GOT3 (cell line): ENCODE measurements around the gene PRLH.
"Not testable (repeated sequence)": the region's sequence is repeated elsewhere in the genome, so short reads cannot be mapped to it uniquely, and the experiment has no call there.

ENCODE experiments used
- DNase-seq: peaks from one replicate; lab custom pipeline; 2025; ENCODE audit warnings: mixed read lengths; lab: John Stamatoyannopoulos, UW

PRLH gene

DNA sequence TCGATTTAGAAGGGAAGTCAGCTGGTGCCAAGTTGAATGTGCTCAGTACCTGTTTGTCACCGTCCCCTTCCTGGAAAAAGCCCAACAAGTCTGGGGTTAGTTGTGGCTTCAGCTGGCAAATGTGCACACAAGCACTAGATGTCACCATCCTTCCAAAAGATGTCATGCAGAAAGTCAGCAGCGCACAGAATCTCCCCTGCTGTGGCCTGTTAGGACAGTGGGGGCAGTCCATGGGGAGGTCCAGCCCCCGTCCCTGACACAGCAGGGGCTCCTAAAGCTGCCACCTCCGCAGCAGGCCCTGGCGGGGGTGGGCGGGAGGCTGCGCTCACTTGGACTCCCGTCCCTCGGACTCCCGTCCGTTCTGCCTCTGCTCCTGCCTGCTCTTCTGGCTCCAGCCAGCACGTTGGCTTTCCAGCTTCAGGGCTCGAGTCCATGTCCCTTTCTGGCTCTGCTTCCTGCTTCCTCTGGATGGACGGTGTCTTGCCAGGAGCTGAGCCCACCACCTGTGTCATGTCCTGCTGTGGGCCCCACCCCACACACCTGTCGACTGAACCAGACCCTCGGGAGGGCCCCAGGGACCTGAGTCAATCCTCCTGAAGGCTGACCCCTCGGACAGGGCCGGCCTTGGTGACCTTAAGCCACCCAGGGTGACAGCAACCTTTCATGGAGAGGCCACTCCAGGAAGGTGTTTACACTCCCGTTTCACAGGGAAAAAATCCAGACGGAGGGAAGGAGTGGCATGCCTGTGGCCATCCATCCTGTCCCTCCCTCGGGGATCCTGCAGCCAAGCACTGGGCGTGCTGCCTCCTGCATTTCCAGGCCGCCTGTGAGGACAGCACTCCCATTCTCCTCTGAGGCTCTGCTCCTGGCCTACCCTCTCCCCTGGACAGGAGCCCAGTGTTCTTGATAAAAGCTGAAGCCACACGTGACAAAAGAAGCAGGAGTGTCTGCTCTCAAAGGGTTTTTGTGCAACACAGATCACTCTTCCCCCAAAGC is 15.7 kb downstream of the PRLH start:
- DNase-seq, result no peak

DNA sequence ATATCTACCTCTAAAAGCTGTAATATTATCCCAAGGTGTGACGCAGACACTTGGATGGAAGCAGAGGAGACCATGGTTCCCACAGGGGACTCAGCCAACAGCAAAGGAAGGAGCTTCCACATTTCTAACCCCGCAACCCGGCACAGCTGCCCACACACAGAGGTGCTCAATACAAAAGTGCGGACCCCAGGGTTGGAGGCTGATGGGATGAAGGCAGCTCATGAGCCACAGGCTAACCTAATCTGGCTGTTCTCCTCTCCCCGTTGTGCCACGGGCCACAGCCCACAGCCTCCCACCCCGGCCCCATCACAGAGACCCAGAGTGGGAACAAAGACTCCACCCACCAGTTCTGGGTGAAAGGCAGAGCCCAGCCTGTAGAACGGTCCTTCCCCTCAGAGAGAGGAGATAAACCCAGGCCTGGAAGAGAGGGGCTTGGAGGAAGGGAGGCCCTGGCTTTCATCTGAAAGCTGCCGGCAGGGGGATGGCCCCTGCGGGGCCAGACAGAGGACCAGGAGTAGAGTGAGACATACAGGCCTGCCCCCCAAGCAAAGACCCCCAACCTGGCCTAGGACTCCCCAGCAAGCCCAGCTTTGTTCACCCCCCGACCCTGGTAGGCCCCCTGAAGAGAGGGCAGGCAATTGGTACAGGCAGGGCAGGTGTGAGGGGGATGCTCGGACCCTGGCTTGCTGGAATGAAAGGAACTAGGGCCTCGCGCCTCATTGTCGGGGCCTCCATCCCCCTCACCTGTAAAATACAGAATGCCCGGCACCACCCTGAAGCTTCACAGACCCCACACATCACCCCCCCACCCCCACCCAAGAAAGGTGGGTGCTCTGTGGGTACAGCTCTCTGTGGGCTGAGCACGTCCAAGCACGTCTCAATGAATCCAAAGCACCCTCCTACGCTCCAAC is 17.3 kb downstream of the PRLH start:
- DNase-seq, result no peak

DNA sequence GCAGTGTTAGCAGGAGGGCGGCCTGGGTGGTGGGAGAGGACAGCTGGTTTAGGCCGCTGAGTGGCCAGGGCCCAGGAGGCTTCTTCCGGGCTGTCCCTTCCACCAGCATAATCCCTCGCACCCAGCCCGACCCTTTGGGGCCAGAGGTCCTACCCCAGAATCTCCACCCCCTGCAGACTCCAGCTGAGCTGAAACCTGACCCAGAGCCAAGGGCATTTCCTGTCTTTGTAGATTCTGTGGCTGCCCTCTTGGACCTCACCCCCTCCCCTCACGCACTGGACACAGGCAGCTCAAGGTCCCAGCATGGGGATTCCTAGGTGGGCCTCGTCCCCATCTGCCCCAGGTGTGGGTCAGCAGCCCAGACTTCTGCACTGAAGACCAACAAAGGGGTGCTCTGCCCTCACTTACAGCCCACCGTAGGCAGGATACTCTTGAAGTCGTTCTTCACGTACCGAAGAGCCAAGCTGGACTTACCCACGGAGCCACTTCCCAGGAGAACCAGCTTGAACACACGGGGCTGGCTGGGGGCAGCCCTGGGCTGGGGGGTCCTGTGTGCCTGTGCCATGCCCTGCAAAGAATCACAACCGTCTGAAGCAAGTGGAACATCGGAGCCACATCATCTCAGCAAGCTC is 19.3 kb downstream of the PRLH start:
- no peak for DNase-seq

DNA sequence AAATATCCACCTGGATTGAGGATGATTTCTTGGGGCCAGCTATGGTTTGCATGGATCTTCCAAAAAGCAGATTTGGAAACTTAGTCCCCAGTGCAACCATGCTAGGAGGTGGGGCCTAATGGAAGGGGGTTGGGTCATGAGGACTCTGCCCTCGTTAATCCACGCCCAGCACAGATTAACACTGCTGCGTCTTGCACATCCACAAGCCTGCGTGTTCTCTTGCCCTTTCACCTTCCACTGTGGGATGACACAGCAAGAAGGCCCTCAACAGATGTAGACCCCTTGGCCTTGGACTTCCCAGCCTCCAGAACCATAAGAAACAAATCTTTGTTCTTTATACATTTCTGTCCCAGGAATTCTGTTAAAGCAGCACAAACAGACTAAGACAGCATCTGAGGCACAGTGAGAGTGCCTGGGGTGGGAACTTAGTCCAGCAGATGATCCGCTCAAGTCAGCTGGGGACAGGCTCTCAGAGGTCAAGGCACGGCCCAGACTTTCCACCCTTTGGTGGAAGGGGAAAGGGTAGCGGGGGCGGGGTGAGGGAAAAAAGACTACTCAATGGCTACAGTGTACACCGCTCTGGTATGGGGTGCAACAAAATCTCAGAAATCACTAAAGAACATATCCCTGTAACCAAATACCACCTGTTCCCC is 21.8 kb downstream of the PRLH start:
- no peak for DNase-seq

DNA sequence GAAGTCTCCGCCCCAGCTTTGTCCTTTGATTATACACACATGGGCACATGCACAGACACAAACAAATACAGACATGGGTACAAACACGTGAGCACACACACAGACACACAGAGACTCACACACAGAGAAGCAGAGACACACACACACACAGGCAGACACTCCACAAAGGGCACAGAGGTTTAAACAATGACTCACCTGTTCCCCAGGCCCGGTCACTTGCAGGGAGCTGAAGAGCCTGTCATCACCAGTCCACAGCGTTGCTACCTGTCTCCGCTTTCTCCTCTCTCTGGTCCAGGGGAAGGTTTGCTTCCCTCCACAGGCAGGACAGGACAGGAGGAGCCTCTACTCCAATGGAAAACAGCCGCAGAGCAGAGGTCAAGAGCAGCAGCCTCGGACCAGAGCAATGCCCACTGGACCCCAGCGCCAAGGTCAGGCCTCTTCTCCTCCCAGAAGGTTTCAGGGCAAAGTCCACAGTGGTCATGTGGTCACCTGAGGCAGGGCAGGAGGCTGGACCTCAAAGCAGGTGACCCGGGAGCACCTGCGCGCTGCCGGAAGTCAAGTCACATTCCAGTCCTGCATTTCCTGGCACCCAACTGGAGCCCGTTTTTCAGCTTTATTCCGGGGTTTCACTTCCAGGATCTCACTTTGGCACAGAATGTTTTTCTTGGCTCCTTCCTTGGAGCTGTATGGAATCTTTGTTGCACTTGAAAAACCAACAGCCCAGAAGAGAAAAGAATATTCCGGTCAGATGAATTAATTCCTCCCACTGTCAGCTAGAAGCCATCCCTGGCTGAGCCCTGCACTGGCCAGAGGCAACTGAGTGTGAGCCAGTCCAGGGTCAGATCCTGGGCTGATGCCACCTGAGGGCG is 24.1 kb downstream of the PRLH start, which contains the start of gene RAB17:
Gene RAB17, minus strand, starts transcription at position 463 of the 869 bp plus-strand sequence. CDS start 4,580 bp downstream, outside the sequence.
- DNase-seq, result no peak

DNA sequence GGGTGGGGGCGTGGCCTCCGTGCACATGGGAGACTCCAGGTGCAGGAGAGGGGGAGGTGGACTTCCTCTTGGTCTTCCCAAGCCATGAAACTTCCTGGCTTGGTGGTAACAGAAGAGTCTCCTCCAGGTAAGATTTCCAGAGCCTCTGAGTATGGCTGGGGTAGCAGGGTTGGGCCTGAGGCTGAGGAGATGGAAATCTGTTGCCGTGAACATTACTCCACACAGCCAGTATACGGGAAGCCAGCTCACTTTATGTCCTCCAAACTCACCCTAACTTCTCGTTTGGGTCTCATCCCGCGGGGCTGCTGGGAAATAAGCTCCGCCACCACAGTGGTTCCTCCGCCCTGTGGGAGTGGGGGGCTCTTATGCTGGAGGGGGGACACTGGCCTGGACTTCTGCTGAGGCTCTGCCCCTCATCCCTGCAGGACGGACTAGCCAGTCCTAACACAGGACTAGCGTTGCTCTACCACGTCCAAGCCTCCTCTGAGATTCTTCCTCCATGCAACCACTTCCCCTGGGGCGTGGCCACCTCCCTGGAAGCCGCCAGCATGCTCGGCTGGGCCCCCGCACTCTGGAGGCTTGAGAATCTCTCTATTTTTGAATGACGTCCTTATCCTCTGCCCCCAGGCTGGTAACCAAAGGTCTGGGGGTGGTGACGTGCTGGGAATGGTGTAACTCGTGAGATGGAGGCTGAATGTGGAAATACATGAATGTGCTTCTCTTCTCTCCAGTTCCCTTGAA is 24.9 kb downstream of the PRLH start:
- DNase-seq, result no peak

DNA sequence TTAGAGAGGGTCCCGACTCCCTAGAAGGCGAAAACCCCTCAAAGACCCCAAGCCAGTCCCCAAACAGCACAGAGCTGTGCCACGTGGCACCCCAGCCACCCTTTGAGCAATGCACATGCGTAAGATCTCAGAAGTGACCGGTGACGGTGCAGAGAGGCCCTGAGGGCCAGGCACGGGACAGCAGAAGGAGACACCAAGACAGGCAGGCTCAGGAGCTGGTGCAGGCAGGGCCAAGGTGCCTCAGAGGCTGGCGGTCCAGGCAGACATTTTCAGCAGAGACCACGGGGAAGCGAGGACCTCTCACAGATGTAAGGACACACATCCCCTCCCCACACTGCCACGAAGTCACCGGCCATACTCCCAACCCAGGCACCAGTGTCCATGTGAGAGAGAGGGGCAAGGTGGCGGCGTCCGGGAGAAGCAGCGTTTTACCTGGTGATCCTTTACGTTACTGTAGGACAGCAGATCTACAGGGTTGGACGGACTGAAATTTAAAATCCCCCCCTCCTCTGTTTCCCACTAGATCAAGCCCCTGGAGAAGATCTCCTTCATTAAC is 26.1 kb downstream of the PRLH start:
- DNase-seq, result no peak

DNA sequence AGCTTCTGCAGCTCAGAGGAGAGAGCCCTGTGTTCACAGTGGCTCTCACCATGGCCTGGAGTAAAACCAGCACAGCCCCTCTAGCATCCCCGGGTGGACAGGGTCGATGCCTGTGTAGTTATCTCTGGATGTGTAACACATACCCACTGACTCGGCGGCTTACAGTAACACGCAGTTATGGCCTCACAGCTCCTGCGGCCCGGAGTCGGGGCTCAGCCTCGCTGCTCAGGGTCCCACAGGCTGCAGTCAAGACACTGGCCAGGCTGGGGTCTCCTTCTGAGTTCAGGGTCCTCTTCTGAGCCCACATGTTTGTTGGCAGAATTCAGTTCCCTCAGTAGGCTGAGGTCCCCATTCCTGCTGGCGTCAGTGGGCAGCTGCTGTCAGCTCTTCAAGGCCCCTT is 26.7 kb downstream of the PRLH start:
- DNase-seq, result no peak

DNA sequence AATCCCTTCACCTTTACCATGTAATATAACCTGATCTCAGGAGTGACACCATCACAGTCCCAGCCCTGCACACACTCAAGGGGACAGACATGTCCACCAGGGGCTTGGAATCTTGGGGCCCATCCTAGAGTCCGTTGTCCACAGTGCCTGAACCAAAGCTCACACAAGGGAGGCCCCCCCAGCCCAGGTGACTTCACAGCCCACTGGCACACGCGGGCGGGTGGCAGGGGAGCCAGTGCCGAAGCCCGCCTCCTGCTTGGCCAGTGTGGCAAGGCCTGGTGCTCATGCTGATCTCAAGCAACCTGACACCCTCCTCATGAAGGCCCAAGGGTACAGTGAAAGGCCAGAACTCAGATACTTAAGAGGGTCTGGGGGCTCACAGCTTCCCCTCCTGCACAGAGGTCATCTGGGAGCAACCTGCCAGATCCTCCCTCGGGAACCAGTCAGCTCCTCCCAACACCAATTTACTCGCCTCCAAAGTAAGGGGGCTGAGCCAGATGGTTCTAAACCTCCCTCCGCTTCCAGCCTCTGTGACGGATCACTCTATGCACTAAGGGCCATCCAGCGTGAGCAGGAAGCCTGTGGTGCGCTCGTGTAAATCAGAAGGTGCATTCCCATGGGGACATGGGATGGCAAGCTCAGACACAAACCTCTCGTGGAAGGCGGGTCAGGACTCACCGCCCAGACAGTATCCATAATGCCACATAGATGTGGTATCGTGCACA is 27.4 kb downstream of the PRLH start:
- no peak for DNase-seq

DNA sequence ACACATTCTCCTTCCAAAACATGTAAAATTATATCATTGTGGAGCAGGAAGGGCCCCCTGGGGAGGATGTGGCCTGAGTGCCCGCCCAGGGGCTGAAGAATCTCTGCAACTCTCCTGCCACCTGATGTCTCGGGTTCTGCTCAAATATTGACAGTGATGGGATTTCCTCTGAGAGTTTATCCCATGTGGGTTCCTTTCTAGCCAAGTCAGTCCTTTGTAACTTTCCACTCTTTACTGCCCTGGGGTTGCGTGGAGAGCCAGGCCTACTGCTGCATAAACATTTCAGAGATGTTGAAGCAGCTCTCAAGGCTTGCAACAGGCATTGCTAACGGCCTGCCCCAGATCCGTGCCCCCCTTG is 28.1 kb downstream of the PRLH start:
- no peak for DNase-seq

DNA sequence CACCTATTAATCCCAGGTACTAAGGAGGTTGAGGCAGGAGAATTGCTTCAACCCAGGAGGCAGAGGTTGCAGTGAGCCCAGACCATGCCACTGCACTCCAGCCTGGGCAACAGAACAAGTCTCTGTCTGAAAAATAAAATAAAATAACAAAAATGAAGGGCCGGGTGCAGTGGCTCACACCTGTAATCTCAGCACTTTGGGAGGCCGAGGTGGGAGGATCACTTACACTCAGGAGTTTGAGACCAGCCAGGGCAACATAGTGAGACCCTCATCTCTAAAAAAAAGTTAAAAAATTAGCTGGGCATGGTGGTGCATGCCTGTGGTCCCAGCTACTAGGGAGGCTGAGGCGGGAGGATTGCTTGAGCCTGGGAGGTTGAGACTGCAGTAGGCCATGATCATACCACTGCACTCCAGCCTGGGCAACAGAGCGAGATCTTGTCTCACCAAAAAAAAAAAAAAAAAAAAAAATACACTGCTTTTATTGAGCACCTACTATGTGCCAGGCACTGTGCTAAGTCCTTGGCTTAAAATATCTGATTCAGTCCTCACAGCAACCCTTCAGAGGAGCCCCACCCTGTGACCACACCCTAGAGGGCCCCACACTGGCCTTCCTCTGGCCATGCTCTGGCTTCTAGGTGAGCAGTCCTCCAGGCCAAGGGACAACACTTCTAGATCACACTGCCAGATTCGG is 29.6 kb downstream of the PRLH start:
- DNase-seq, result not testable (repeated sequence)

DNA sequence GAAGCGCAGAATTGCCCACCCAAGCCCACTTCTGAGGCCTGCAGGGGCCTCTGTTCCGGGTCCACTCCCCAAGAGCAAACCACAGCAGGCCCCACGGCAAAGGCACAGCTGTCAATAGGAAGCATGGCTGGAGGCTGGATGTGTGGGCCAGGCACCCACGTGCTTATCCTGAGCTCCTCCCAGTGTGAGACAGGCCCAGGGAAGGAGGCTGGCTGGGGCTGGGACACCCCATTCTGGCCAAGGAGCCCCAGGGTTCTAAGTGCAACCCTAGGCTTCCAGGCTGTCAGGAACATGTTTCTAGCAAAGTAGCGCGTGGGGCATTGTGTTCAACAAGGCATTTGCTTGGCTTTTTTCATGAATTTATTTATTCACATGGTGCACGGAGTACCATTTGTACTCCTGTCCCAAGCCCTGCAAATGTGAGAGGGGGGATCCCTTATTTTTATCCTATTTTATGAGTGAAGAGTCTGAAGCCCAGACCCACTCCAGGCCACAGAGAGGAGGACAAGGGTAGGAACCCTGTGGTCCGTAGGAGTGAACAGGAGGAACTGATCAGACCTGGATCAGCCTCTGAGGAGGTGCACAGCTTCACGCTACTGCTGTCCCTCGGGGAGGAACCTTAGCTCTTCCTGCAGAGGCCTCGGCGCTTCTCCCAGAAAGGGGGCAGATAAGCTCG is 30.3 kb downstream of the PRLH start:
- no peak for DNase-seq

DNA sequence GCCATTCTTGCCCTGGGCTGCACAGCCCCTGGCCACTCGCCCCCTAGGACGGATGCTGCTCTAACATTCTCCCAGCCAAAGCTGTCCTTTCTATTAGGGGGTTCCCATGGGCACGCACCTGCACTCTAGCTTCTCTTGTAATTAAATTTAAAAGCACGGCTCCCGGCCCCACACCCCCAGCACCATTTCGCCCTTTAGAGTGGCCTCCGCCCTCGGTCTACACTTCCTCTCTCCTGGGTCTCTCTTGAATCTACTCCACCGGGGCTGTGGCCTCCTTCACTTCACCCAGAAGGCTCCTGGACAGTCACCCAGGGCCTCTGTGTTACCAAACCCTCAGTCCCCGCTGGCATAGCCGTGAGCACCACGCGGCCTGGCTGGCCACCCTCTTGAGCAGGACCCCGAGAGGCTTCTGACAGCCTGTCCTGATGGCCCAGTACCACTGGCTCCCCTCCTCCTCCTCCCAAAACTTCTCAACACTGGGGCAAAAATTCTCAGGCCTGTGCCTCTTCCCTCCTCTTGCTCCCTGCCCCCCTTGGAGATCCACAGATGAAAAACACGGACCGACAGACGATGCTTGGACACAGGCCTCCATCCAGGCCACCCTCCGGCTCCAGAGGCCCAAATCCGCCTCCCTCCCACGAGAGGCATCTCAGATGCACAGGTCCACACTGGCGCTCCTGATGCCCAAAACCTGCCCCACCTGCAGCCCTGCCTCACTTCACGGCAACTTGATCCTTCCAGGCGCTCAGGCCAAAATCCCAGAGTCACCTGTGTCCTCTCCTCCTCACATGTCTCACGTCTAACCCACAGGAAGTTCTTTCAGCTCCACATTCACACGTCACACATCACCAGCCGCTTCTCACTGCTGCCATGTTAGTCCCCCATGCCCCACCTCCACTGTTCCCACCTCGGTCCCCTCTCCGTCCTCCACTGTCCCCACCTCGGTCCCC is 31.1 kb downstream of the PRLH start:
- no peak for DNase-seq

DNA sequence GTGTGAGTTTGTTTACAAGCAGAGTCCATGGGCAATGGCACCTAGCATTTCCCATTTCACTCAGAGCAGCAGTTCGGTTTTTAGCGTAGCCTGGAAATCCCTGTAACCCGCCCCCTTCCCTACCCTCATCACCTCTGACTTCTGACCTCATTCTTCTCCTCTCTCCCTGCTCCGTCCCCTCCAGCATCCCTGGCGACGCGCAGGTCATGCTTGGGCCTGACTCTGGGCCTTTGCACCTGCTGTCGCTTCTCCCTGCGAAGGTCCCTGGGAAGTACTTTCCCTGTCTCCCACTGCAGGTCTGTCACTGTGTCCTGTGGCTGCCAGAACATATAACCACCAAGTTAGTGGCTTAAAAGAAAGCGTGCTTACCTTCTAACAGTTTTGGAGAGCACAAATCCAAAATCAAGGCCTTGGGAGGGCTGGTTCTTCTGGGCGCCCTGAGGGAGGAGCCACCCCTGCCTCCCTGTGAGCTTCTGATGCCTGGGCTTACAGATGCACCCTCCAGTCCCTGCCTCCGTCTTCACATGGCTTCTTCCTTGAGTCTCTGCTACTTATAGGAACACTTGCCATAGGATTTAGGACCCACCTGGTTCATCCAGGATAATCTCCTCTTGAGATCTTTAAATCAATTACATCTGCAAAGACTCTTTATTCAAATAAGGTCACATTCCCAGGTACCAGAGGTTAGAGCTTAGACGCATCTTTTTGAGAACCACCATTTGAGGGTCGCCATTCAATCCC is 32.3 kb downstream of the PRLH start:
- no peak for DNase-seq

DNA sequence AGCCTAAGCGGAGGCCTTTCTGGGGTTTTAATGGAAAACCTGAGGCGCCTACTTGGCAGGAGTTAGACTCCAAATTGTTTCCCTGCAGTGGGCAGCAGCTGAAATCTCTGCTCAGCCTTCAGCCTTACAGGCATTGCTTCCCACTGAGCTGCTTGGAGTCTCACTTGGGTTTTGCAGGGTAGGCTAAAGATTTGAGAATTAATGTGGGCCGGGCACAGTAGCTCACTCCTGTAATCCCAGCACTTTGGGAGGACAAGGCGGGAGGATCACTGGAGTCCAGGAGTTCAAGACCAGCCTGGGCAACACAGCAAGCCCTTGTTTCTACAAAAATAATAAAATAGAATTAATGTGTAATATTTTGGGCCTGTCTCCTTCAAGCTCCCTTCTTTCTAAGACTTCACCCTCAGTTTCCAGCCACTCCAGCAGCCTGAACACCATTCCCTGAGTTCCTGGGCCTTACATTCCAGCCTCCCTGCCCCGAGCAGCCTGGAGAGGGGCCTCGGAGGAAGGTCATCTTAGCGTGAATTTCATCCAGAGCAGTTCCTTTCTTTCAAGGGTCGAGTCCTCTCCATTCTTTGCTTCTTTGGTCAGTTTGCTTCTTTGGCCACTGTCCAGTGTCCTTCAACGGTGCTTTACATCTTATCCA is 33.2 kb downstream of the PRLH start:
- no peak for DNase-seq
